ENCODE results near the gene HSPB2. TPM values are rescaled to one million over a fixed set of nuclear protein-coding genes. Genes with fewer than 3 reads are reported as not detected.
A peak's percentile ranks its signal among the peaks of the same experiment; 100 is the strongest.
"Not testable (repeated sequence)": the region's sequence is repeated elsewhere in the genome, so short reads cannot be mapped to it uniquely, and the experiment has no call there.

HSPB2 gene
- total and polyA plus RNA-seq, 2 donors (not counting 1 experiment from before 2014, with no cell fraction given) = 2.5 to 2.8 TPM

DNA sequence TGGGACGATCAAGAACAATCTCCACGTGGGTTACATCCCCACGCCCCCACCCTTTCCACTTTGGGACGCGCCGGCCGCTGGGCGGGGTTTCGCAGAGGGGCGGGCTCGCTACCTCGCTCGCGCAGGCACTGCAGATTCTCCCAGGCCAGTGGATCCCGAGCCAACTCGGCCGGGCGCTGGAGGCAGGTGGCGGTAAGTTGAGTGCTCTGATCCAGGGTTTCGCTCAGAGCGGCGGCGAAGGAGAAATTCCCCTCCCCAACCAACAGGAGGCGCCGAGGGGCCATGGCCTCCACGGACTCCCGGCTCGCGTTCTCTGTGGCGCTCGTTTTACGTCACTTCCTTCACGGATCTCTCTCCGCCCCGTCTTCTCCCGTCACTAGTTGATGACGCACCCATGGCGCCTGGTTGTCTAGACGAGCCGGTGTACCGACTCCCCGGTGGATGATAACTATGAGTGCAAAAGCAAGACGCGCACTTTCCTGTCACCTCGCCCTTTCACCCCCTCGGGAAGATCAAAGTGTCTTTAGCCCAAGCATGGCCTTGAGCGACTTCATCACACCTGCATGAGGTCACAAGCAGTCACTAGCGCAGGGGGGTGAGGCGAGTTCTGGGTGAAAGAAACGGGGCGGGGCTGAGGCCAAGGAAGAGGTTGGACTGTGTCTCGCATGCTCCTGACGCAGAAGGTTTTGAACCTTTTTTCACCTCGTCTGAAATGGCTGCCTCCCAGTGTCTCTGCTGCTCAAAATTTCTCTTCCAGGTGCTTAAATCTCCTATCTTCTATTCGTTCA, 33.5 kb upstream of the HSPB2 start, which contains the start of the genes CFAP68 and FDXACB1:
TSS of gene CFAP68 (plus strand) at position 693 of the 788 bp plus-strand sequence. CDS start at position 713, 20 bp downstream.
TSS of gene FDXACB1 (minus strand) at position 317 of the 788 bp plus-strand sequence. CDS start at position 284, 33 bp downstream.
- Histone ChIP-seq H3K4me1 (ENCODE audit: control insufficient read depth, extremely low read depth, insufficient read depth, low read length) (peaks cover 3% of the 10 kb centered on the region), H4K20me1 (ENCODE audit: control insufficient read depth, extremely low read depth, insufficient read depth, low read length) (no peaks in the 10 kb centered on the region), H3K27ac (ENCODE audit: insufficient read depth, low read length) (peak within 1 kb of the TSS; percentile 100), H3K4me3 (replicated peaks in 1 of 4; ENCODE audit: control extremely low read depth in 1 of 4, insufficient read depth in 1 of 4, low read depth in 3 of 4, low read length in 4 of 4) (peak within 1 kb of the TSS; percentile 87 to 94 (median 90)), H3K9me3 (ENCODE audit: control insufficient read depth, insufficient read depth, low read depth, low read length) (no peaks in the 10 kb centered on the region), H3K36me3 (ENCODE audit: control insufficient read depth, insufficient read depth, low read length) (no peaks in the 10 kb centered on the region), H3K79me2 (ENCODE audit: control insufficient read depth, insufficient read depth, low read length) (no peaks in the 10 kb centered on the region), H2AFZ (ENCODE audit: low read length) (peak within 1 kb of the TSS; percentile 100), H3K4me2 (ENCODE audit: extremely low read depth, insufficient read depth, low read length) (peak within 1 kb of the TSS; percentile 100), H3K27me3 (ENCODE audit: control insufficient read depth, insufficient read depth, low read length) (no peaks in the 10 kb centered on the region), H3K9ac (ENCODE audit: insufficient read depth, low read length) (peak within 1 kb of the TSS; percentile 87)
- DNase-seq (ENCODE audit: low read depth in 2 of 2) = peak; percentile 97 to 98
- TF ChIP-seq CTCF (conservative IDR thresholded peaks at IDR 0.05 in 1 of 2, IDR thresholded peaks at IDR 0.05 in 1 of 2; ENCODE audit: low read depth in 1 of 2, low read length in 2 of 2) (peak; percentile 90 to 94), EZH2 (IDR thresholded peaks at IDR 0.05; ENCODE audit: low read length, missing control alignments) (no peak)

GRCh38 chr11:111879637-111879960, 32.9 kb upstream of the HSPB2 start:
- TF ChIP-seq CTCF (conservative IDR thresholded peaks at IDR 0.05 in 1 of 2, IDR thresholded peaks at IDR 0.05 in 1 of 2; ENCODE audit: low read depth in 1 of 2, low read length in 2 of 2) (no peak), EZH2 (IDR thresholded peaks at IDR 0.05; ENCODE audit: low read length, missing control alignments) (no peak)
- peaks cover 3% of the 10 kb centered on the region for H3K4me1 ChIP-seq (ENCODE audit: control insufficient read depth, extremely low read depth, insufficient read depth, low read length)
- no peaks in the 10 kb centered on the region for H3K79me2 ChIP-seq (ENCODE audit: control insufficient read depth, insufficient read depth, low read length)
- peak overlapping the region; percentile 87 to 94 (median 90) for H3K4me3 ChIP-seq (replicated peaks in 1 of 4; ENCODE audit: control extremely low read depth in 1 of 4, insufficient read depth in 1 of 4, low read depth in 3 of 4, low read length in 4 of 4)
- peak overlapping the region; percentile 100 for H2AFZ ChIP-seq (ENCODE audit: low read length)
- peak overlapping the region; percentile 99 for H3K4me2 ChIP-seq (ENCODE audit: extremely low read depth, insufficient read depth, low read length)
- H3K9ac ChIP-seq (ENCODE audit: insufficient read depth, low read length) = peak overlapping the region; percentile 87
- H3K36me3 ChIP-seq (ENCODE audit: control insufficient read depth, insufficient read depth, low read length) = no peaks in the 10 kb centered on the region
- peak in 1 of 2 donors; percentile 3 for DNase-seq (ENCODE audit: low read depth in 2 of 2)
- H3K27me3 ChIP-seq (ENCODE audit: control insufficient read depth, insufficient read depth, low read length) = no peaks in the 10 kb centered on the region
- peak overlapping the region; percentile 100 for H3K27ac ChIP-seq (ENCODE audit: insufficient read depth, low read length)
- no peaks in the 10 kb centered on the region for H4K20me1 ChIP-seq (ENCODE audit: control insufficient read depth, extremely low read depth, insufficient read depth, low read length)
- no peaks in the 10 kb centered on the region for H3K9me3 ChIP-seq (ENCODE audit: control insufficient read depth, insufficient read depth, low read depth, low read length)

- Histone ChIP-seq H3K27ac (ENCODE audit: insufficient read depth, low read length) (no peak overlapping the region), H2AFZ (ENCODE audit: low read length) (no peak overlapping the region), H3K4me3 (replicated peaks in 1 of 4; ENCODE audit: control extremely low read depth in 1 of 4, insufficient read depth in 1 of 4, low read depth in 3 of 4, low read length in 4 of 4) (no peak overlapping the region), H3K9me3 (ENCODE audit: control insufficient read depth, insufficient read depth, low read depth, low read length) (no peaks in the 10 kb centered on the region), H3K9ac (ENCODE audit: insufficient read depth, low read length) (no peak overlapping the region), H3K27me3 (ENCODE audit: control insufficient read depth, insufficient read depth, low read length) (no peaks in the 10 kb centered on the region), H3K4me2 (ENCODE audit: extremely low read depth, insufficient read depth, low read length) (no peak overlapping the region), H3K36me3 (ENCODE audit: control insufficient read depth, insufficient read depth, low read length) (no peaks in the 10 kb centered on the region), H3K79me2 (ENCODE audit: control insufficient read depth, insufficient read depth, low read length) (no peaks in the 10 kb centered on the region), H4K20me1 (ENCODE audit: control insufficient read depth, extremely low read depth, insufficient read depth, low read length) (no peaks in the 10 kb centered on the region), H3K4me1 (ENCODE audit: control insufficient read depth, extremely low read depth, insufficient read depth, low read length) (peaks cover 3% of the 10 kb centered on the region)
- no peak for DNase-seq (ENCODE audit: low read depth in 2 of 2)
- TF ChIP-seq EZH2 (IDR thresholded peaks at IDR 0.05; ENCODE audit: low read length, missing control alignments) = no peak
- no peak for TF ChIP-seq CTCF (conservative IDR thresholded peaks at IDR 0.05 in 1 of 2, IDR thresholded peaks at IDR 0.05 in 1 of 2; ENCODE audit: low read depth in 1 of 2, low read length in 2 of 2)
Observed at GRCh38 chr11:111882202-111882601, 30.3 kb upstream of the HSPB2 start.

DNA sequence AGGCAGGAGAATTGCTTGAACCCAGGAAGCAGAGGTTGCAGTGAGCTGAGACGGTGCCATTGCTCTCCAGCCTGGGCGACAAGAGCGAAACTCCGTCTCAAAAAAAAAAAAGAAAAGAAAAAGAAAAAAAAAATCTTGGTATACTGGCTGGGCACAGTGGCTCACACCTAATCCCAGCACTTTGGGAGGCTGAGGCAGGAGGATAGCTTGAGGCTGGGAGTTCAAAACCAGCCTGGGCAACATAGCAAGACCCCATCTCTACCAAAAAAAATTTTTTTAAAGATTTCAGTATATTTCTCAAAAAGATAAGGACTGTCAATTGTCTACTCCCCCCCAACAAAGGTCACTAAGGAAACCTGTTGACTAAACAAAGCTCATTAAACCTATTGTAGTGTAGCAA, 27.5 kb upstream of the HSPB2 start:
- not testable (repeated sequence) for H3K27ac ChIP-seq (ENCODE audit: insufficient read depth, low read length); H3K4me2 ChIP-seq (ENCODE audit: extremely low read depth, insufficient read depth, low read length); DNase-seq (ENCODE audit: low read depth in 2 of 2); H3K27me3 ChIP-seq (ENCODE audit: control insufficient read depth, insufficient read depth, low read length); H3K79me2 ChIP-seq (ENCODE audit: control insufficient read depth, insufficient read depth, low read length); H3K9ac ChIP-seq (ENCODE audit: insufficient read depth, low read length); H3K36me3 ChIP-seq (ENCODE audit: control insufficient read depth, insufficient read depth, low read length); H3K9me3 ChIP-seq (ENCODE audit: control insufficient read depth, insufficient read depth, low read depth, low read length); H3K4me3 ChIP-seq (replicated peaks in 1 of 4; ENCODE audit: control extremely low read depth in 1 of 4, insufficient read depth in 1 of 4, low read depth in 3 of 4, low read length in 4 of 4); H2AFZ ChIP-seq (ENCODE audit: low read length); H4K20me1 ChIP-seq (ENCODE audit: control insufficient read depth, extremely low read depth, insufficient read depth, low read length); H3K4me1 ChIP-seq (ENCODE audit: control insufficient read depth, extremely low read depth, insufficient read depth, low read length)

Data from fibroblast of lung (primary cell).